Effector CD4-positive, alpha-beta T cell (primary cell): ENCODE results near the gene HID1.
"Not testable (repeated sequence)": the region's sequence is repeated elsewhere in the genome, so short reads cannot be mapped to it uniquely, and the experiment has no call there.

Source experiments
- DNase-seq: peaks from one replicate; pipeline ENCODE4 v3.0.0-alpha.2; 2020
- total RNA-seq: gene quantifications from one replicate; lab custom pipeline; 2026; lab: John Stamatoyannopoulos, UW

HID1 gene
- 5.1 reads per million, percentile 20 among the genes with 10 or more reads in this experiment for total RNA-seq

GRCh38 chr17:74972107-74972972 lies at the start of gene HID1:
TSS of gene HID1 (minus strand) at chr17:74972759. CDS start at chr17:74972656, 103 bp downstream.
- peak; percentile 78 for DNase-seq

- no peak for DNase-seq
Observed at GRCh38 chr17:75020331-75021110, 48.0 kb upstream of the HID1 start.

GRCh38 chr17:75019710-75020109 lies 47.2 kb upstream of the HID1 start:
- no peak for DNase-seq

GRCh38 chr17:75019146-75019545 lies 46.6 kb upstream of the HID1 start:
- DNase-seq: no peak

GRCh38 chr17:75013092-75013559 lies 40.6 kb upstream of the HID1 start:
- no peak for DNase-seq

GRCh38 chr17:75012346-75013091 lies 40.0 kb upstream of the HID1 start, which contains the start of gene MRPL58:
TSS of gene MRPL58 (plus strand) at chr17:75012670. CDS start at chr17:75012687, 17 bp downstream.
- peak; percentile 67 for DNase-seq

GRCh38 chr17:75012096-75012345 lies 39.5 kb upstream of the HID1 start:
- no peak for DNase-seq

GRCh38 chr17:75011401-75012095 lies 39.0 kb upstream of the HID1 start:
- DNase-seq: no peak

GRCh38 chr17:75010683-75011400 lies 38.3 kb upstream of the HID1 start:
- DNase-seq: no peak

- DNase-seq: no peak
Observed at GRCh38 chr17:75009139-75009724, 36.7 kb upstream of the HID1 start.

- DNase-seq: no peak
Observed at GRCh38 chr17:75008373-75008772, 35.8 kb upstream of the HID1 start.

- no peak for DNase-seq
Observed at GRCh38 chr17:75006653-75007052, 34.1 kb upstream of the HID1 start.

- not testable (repeated sequence) for DNase-seq
Observed at GRCh38 chr17:75006084-75006483, 33.5 kb upstream of the HID1 start.

- no peak for DNase-seq
Observed at GRCh38 chr17:75005291-75005690, 32.7 kb upstream of the HID1 start.

- DNase-seq: no peak
Observed at GRCh38 chr17:75004371-75004770, 31.8 kb upstream of the HID1 start.

GRCh38 chr17:75003957-75004355 lies 31.4 kb upstream of the HID1 start:
- DNase-seq: no peak

GRCh38 chr17:75003070-75003956 lies 30.8 kb upstream of the HID1 start:
- no peak for DNase-seq

- no peak for DNase-seq
Observed at GRCh38 chr17:75001915-75002843, 29.6 kb upstream of the HID1 start.

- no peak for DNase-seq
Observed at GRCh38 chr17:74999523-74999922, 27.0 kb upstream of the HID1 start.
